HEK293 (cell line): Measurements from ENCODE around the gene PDE4B.
"Not testable (repeated sequence)": the region's sequence is repeated elsewhere in the genome, so short reads cannot be mapped to it uniquely, and the experiment has no call there.

Source experiments
- CTCF ChIA-PET: fragments of 350-600 bp; formaldehyde crosslinking; extraction: SDS; loops from one replicate; lab custom pipeline; 2021; ENCODE audit warnings: antibody characterized with exemption; lab: Yijun Ruan, JAX
- POLR2A ChIA-PET: fragments of 300-600 bp; formaldehyde crosslinking; extraction: SDS; loops from one replicate; lab custom pipeline; 2020; ENCODE audit warnings: antibody characterized with exemption, inconsistent platforms; lab: Yijun Ruan, JAX
- H3K27ac ChIP-seq: fragments of 200-500 bp; sonication (Bioruptor generic); 2 replicates; pipeline ENCODE4 v1.5.1; 2014; ENCODE audit warnings: low read depth, low read length, control low read depth, inconsistent platforms; ENCODE audit errors: extremely low read depth
- H3K36me3 ChIP-seq, 2 experiments: fragments of 200-500 bp in 1 of 2; sonication (Bioruptor generic) in 1 of 2; 1 replicate in 1 of 2; 2 replicates in 1 of 2; pipeline ENCODE4 v1.5.1; 2014 to 2017; ENCODE audit warnings: inconsistent platforms in 2 of 2, low read length in 2 of 2; ENCODE audit not compliant: control insufficient read depth in 2 of 2, insufficient read depth in 1 of 2
- H3K4me1 ChIP-seq: fragments of 200-500 bp; sonication (Bioruptor generic); 2 replicates; pipeline ENCODE4 v1.5.1; 2014; ENCODE audit warnings: mild to moderate bottlenecking, low read length, inconsistent platforms; ENCODE audit not compliant: control insufficient read depth, insufficient read depth
- H3K4me3 ChIP-seq: 2 replicates; pipeline ENCODE4 v1.5.1; 2011; ENCODE audit warnings: low read depth, mild to moderate bottlenecking, control low read depth, low read length, moderate library complexity
- H3K9me3 ChIP-seq: fragments of 200-500 bp; sonication (Bioruptor generic); 2 replicates; pipeline ENCODE4 v1.5.1; 2014; ENCODE audit warnings: low read depth, low read length, inconsistent platforms; ENCODE audit not compliant: control insufficient read depth, insufficient read depth
- EGR2 ChIP-seq: fragments of 450-650 bp; formaldehyde crosslinking; IDR thresholded peaks from 2 replicates; pipeline ENCODE4 v1.5.1; 2016; ENCODE audit warnings: low read depth, missing biosample characterization, missing genetic modification characterization
- FEZF1 ChIP-seq: fragments of 450-650 bp; formaldehyde crosslinking; IDR thresholded peaks from 2 replicates; pipeline ENCODE4 v1.5.1; 2016; ENCODE audit warnings: missing biosample characterization, missing genetic modification characterization
- MEIS1 ChIP-seq: sonication (generic); formaldehyde crosslinking; IDR thresholded peaks from 2 replicates; pipeline ENCODE4 v1.8.1; 2022; ENCODE audit warnings: missing genetic modification reagents, mild to moderate bottlenecking, borderline replicate concordance
- REPIN1 ChIP-seq: fragments of 450-650 bp; formaldehyde crosslinking; IDR thresholded peaks from 2 replicates; pipeline ENCODE4 v1.5.1; 2017; ENCODE audit warnings: missing biosample characterization, missing genetic modification characterization, low read depth
- SP2 ChIP-seq: fragments of 450-650 bp; formaldehyde crosslinking; IDR thresholded peaks from 2 replicates; pipeline ENCODE4 v1.5.1; 2016; ENCODE audit warnings: missing biosample characterization, missing genetic modification characterization
- TCF7L2 ChIP-seq: IDR thresholded peaks from 2 replicates; pipeline ENCODE4 v1.6.1; 2011; ENCODE audit warnings: low read depth, mild to moderate bottlenecking, inconsistent platforms, low read length, moderate library complexity, borderline replicate concordance
- YY2 ChIP-seq: fragments of 450-650 bp; formaldehyde crosslinking; IDR thresholded peaks from 2 replicates; pipeline ENCODE4 v1.5.1; 2016; ENCODE audit warnings: missing biosample characterization, missing genetic modification characterization
- ZBTB21 ChIP-seq: fragments of 450-650 bp; formaldehyde crosslinking; IDR thresholded peaks from 2 replicates; pipeline ENCODE4 v1.5.1; 2017; ENCODE audit warnings: missing biosample characterization, missing genetic modification characterization
- ZBTB7A ChIP-seq: fragments of 450-650 bp; formaldehyde crosslinking; IDR thresholded peaks from 2 replicates; pipeline ENCODE4 v1.5.1; 2016; ENCODE audit warnings: low read depth, missing biosample characterization, missing genetic modification characterization
- ZFHX2 ChIP-seq: fragments of 450-650 bp; formaldehyde crosslinking; conservative IDR thresholded peaks from 2 replicates; pipeline ENCODE4 v1.5.1; 2016; ENCODE audit warnings: missing biosample characterization, missing genetic modification characterization
- ZNF16 ChIP-seq: fragments of 450-650 bp; formaldehyde crosslinking; IDR thresholded peaks from 2 replicates; pipeline ENCODE4 v1.5.1; 2016; ENCODE audit warnings: low read depth, missing biosample characterization, missing genetic modification characterization
- ZNF2 ChIP-seq: fragments of 450-650 bp; formaldehyde crosslinking; IDR thresholded peaks from 2 replicates; pipeline ENCODE4 v1.5.1; 2016; ENCODE audit warnings: missing biosample characterization, missing genetic modification characterization
- ZNF248 ChIP-seq: fragments of 450-650 bp; formaldehyde crosslinking; IDR thresholded peaks from 2 replicates; pipeline ENCODE4 v1.5.1; 2017; ENCODE audit warnings: missing biosample characterization, missing genetic modification characterization
- ZNF354C ChIP-seq: fragments of 450-650 bp; formaldehyde crosslinking; IDR thresholded peaks from 2 replicates; pipeline ENCODE4 v1.5.1; 2016; ENCODE audit warnings: missing biosample characterization, missing genetic modification characterization, low read depth, borderline replicate concordance
- ZNF404 ChIP-seq: fragments of 450-650 bp; formaldehyde crosslinking; IDR thresholded peaks from 2 replicates; pipeline ENCODE4 v1.5.1; 2017; ENCODE audit warnings: missing biosample characterization, missing genetic modification characterization
- ZNF501 ChIP-seq: fragments of 450-650 bp; formaldehyde crosslinking; IDR thresholded peaks from 2 replicates; pipeline ENCODE4 v1.5.1; 2016; ENCODE audit warnings: missing biosample characterization, missing genetic modification characterization
- ZNF555 ChIP-seq: fragments of 450-650 bp; formaldehyde crosslinking; conservative IDR thresholded peaks from 2 replicates; pipeline ENCODE4 v1.5.1; 2017; ENCODE audit warnings: missing biosample characterization, mild to moderate bottlenecking, missing genetic modification characterization, inconsistent platforms
- ZNF660 ChIP-seq: fragments of 450-650 bp; IDR thresholded peaks from 2 replicates; pipeline ENCODE4 v1.5.1; 2018; ENCODE audit warnings: missing biosample characterization, mild to moderate bottlenecking, missing genetic modification characterization
- ZNF76 ChIP-seq: fragments of 450-650 bp; formaldehyde crosslinking; IDR thresholded peaks from 2 replicates; pipeline ENCODE4; 2016; ENCODE audit warnings: low read depth, missing biosample characterization, missing genetic modification characterization, borderline replicate concordance
- ZNF777 ChIP-seq: fragments of 450-650 bp; formaldehyde crosslinking; IDR thresholded peaks from 2 replicates; pipeline ENCODE4 v1.5.1; 2017; ENCODE audit warnings: missing biosample characterization, missing genetic modification characterization, borderline replicate concordance
- ZNF791 ChIP-seq: fragments of 450-650 bp; formaldehyde crosslinking; IDR thresholded peaks from 2 replicates; pipeline ENCODE4 v1.5.1; 2016; ENCODE audit warnings: missing biosample characterization, missing genetic modification characterization
- ZNF843 ChIP-seq: fragments of 450-650 bp; formaldehyde crosslinking; IDR thresholded peaks from 2 replicates; pipeline ENCODE4 v1.5.1; 2016; ENCODE audit warnings: missing biosample characterization, missing genetic modification characterization
- ZSCAN30 ChIP-seq: fragments of 450-650 bp; IDR thresholded peaks from 2 replicates; pipeline ENCODE4 v1.5.1; 2018; ENCODE audit warnings: missing biosample characterization, mild to moderate bottlenecking, missing genetic modification characterization, moderate library complexity
- TF ChIP-seq, protein P1 (sequence below): fragments of 450-650 bp; formaldehyde crosslinking; IDR thresholded peaks from 2 replicates; pipeline ENCODE4 v1.5.1; 2017; ENCODE audit warnings: missing biosample characterization, missing genetic modification characterization
- TF ChIP-seq, protein P2 (sequence below): fragments of 450-650 bp; formaldehyde crosslinking; IDR thresholded peaks from 2 replicates; pipeline ENCODE4 v1.5.1; 2016; ENCODE audit warnings: missing biosample characterization, missing genetic modification characterization
- TF ChIP-seq, protein P3 (sequence below): fragments of 450-650 bp; formaldehyde crosslinking; IDR thresholded peaks from 2 replicates; pipeline ENCODE4 v1.5.1; 2016; ENCODE audit warnings: missing biosample characterization, missing genetic modification characterization, low read depth

Gene PDE4B

DNA sequence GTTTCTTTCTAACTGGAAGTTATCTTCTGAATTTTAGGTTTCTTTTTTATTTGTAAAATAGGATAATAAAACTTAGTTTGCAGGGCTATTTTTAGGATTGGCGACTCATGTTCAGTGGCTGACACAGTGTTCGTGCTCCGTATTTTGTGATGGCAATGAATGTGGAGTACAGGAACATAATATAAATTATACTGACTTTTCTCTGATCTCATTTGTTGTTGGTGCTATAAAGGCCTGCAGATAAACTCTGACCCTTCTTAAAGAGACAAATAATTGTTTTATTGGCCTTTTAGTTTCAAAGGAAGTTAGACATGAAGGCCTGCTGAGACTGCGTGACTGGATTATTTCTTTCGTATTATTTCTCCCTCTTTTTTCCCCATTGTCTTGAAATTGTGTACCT lies 339.6 kb downstream of the PDE4B start:
- no peak overlapping the region for H3K4me3 ChIP-seq
- CTCF ChIA-PET: interaction anchor here (1.3 kb wide), 1 partner anchor 58 kb away, joined by 4 read pairs; no protein-coding TSS in a partner anchor
- H3K4me1 ChIP-seq: no peaks in the 10 kb centered on the region
- 0 out of 2 replicates have a peak, but pooled peaks have one; percentile 44 for TF ChIP-seq ZNF843 (tag by site-specific recombination)
- TF ChIP-seq ZSCAN30 (tag by site-specific recombination): no peak
- 0 out of 2 replicates have a peak, but pooled peaks have one; percentile 11 for TF ChIP-seq ZNF660
- TF ChIP-seq ZNF354C (tag by site-specific recombination): no peak
- no peak for TF ChIP-seq ZNF777 (tag by site-specific recombination)
- TF ChIP-seq ZNF2: no peak
- no peak for TF ChIP-seq REPIN1
- peak; percentile 74 for TF ChIP-seq FEZF1
- TF ChIP-seq ZFHX2: no peak
- TF ChIP-seq EGR2 (tag by site-specific recombination): no peak
- TF ChIP-seq TCF7L2: peak; percentile 83
- no peaks in the 10 kb centered on the region for H3K9me3 ChIP-seq
- H3K27ac ChIP-seq: no peak overlapping the region
- H3K36me3 ChIP-seq: no peaks in the 10 kb centered on the region
- POLR2A ChIA-PET: no interaction called here

DNA sequence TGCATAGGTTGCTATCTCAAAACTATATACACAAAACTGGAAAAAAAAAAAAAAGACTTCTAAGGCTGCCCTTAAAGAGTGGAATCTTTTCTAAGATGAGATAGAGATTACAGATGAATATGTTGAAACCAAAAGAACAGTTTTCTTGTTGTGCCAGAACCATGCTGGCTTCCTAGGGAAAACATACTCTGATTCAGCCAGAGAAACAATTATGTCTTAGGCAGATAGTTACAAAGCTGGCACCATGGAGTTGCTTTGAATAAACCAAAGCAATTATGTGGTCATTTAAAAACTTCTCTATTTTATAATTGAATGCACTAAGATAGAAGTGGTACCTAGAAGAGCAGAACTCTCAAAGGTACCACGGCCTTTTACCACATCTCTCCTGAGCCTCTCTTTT lies 341.3 kb downstream of the PDE4B start:
- Histone ChIP-seq H3K36me3 (no peaks in the 10 kb centered on the region), H3K4me1 (no peaks in the 10 kb centered on the region), H3K9me3 (no peaks in the 10 kb centered on the region), H3K4me3 (no peak overlapping the region), H3K27ac (no peak overlapping the region)
- TF ChIP-seq, protein P1, sequence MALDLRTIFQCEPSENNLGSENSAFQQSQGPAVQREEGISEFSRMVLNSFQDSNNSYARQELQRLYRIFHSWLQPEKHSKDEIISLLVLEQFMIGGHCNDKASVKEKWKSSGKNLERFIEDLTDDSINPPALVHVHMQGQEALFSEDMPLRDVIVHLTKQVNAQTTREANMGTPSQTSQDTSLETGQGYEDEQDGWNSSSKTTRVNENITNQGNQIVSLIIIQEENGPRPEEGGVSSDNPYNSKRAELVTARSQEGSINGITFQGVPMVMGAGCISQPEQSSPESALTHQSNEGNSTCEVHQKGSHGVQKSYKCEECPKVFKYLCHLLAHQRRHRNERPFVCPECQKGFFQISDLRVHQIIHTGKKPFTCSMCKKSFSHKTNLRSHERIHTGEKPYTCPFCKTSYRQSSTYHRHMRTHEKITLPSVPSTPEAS (tag by site-specific recombination): no peak
- TF ChIP-seq ZNF16 (no peak), ZBTB21 (tag by site-specific recombination) (no peak), MEIS1 (CRISPR knock-in tag) (no peak), SP2 (no peak), REPIN1 (no peak), ZNF555 (tag by site-specific recombination) (no peak), ZNF501 (no peak), ZBTB7A (no peak), ZNF248 (tag by site-specific recombination) (no peak), ZNF76 (tag by site-specific recombination) (no peak), ZNF404 (no peak)
- TF ChIP-seq, protein P2, sequence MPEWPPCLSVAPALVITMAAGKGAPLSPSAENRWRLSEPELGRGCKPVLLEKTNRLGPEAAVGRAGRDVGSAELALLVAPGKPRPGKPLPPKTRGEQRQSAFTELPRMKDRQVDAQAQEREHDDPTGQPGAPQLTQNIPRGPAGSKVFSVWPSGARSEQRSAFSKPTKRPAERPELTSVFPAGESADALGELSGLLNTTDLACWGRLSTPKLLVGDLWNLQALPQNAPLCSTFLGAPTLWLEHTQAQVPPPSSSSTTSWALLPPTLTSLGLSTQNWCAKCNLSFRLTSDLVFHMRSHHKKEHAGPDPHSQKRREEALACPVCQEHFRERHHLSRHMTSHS (tag by site-specific recombination): no peak
- ChIA-PET CTCF (no interaction called here), POLR2A (no interaction called here)

DNA sequence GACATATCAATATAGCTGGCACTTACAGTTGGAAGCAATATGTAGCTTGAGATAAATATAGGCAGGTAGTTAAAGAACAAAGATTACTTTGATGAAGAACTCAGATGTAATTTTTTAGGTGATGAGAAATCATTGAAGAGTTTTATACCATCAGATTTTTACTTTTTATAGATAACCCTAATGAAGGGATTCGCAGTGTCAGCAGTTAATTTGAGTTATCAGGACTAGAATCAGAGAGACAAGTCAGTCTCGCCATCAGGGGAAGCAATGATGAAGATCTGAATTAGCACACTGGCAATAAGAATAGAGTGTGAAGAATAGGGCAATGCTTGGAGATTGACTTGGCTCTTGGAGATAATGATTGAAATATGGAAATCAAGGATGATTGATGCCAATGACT lies 342.5 kb downstream of the PDE4B start:
- Histone ChIP-seq H3K36me3 (no peaks in the 10 kb centered on the region), H3K4me3 (no peak overlapping the region), H3K27ac (no peak overlapping the region), H3K9me3 (no peaks in the 10 kb centered on the region), H3K4me1 (no peaks in the 10 kb centered on the region)
- ChIA-PET POLR2A (no interaction called here), CTCF (interaction anchor here (0.6 kb wide), 2 partner anchors 151 to 1098 kb away, joined by 3 to 4 read pairs; no protein-coding TSS in a partner anchor)
- no peak for TF ChIP-seq YY2 (tag by site-specific recombination)
- no peak for TF ChIP-seq ZNF791 (tag by site-specific recombination)
- TF ChIP-seq, protein P3, sequence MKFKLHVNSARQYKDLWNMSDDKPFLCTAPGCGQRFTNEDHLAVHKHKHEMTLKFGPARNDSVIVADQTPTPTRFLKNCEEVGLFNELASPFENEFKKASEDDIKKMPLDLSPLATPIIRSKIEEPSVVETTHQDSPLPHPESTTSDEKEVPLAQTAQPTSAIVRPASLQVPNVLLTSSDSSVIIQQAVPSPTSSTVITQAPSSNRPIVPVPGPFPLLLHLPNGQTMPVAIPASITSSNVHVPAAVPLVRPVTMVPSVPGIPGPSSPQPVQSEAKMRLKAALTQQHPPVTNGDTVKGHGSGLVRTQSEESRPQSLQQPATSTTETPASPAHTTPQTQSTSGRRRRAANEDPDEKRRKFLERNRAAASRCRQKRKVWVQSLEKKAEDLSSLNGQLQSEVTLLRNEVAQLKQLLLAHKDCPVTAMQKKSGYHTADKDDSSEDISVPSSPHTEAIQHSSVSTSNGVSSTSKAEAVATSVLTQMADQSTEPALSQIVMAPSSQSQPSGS: no peak

DNA sequence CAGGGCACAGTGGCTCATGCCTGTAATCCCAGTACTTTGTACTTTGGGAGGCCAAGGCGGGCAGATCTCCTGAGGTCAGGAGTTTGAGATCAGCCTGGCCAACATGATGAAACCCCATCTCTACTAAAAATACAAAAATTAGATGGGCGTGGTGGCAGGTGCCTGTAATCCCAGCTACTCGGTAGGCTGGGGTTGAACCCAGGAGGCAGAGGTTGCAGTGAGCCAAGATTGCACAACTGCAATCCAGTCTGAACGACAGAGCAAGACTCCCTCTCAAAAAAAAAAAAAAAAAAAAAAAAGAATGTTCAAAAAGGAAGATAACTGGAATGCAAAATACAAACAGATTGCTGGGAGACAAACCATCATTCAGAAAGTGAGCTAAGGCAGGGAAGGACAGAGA lies 343.7 kb downstream of the PDE4B start:
- H3K9me3 ChIP-seq, POLR2A ChIA-PET, H3K36me3 ChIP-seq, H3K4me1 ChIP-seq, CTCF ChIA-PET, H3K27ac ChIP-seq, H3K4me3 ChIP-seq: not testable (repeated sequence)
